ENCODE data around the gene PLCL2.

- TF ChIP-seq CTCF (IDR thresholded peaks at IDR 0.05) (no peak), POLR2A (IDR thresholded peaks at IDR 0.05) (no peak)
Observed at GRCh38 chr3:17011728-17012338, 127.1 kb downstream of the PLCL2 start.
